K562 (cell line): Measurements from ENCODE around the gene FAM20B. TPM values are rescaled to one million over a fixed set of nuclear protein-coding genes. Genes with fewer than 3 reads are reported as not detected.

ENCODE experiments used
- ARID3A ChIP-seq: IDR thresholded peaks from 2 replicates; pipeline ENCODE4 v1.6.1; 2012; ENCODE audit warnings: low read depth, low read length, improper control_type of control experiment, borderline replicate concordance
- BCOR ChIP-seq: fragments of 450-650 bp; IDR thresholded peaks from 2 replicates; pipeline ENCODE4 v1.6.1; 2016
- C11orf30 ChIP-seq: fragments of 450-650 bp; IDR thresholded peaks from 2 replicates; pipeline ENCODE4 v1.6.1; 2016; ENCODE audit warnings: low read depth, mild to moderate bottlenecking
- CTBP1 ChIP-seq: fragments of 450-650 bp; IDR thresholded peaks from 2 replicates; pipeline ENCODE4 v1.6.1; 2016; ENCODE audit warnings: borderline replicate concordance
- HMBOX1 ChIP-seq: sonication (generic); IDR thresholded peaks from 2 replicates; pipeline ENCODE4 v1.6.1; 2016
- STAT5A ChIP-seq: IDR thresholded peaks from 2 replicates; pipeline ENCODE4 v1.6.1; 2012; ENCODE audit warnings: low read length, inconsistent platforms, borderline replicate concordance
- ZBTB11 ChIP-seq, 3 experiments: fragments of 200-800 bp in 1 of 3; fragments of 250-450 bp in 1 of 3; fragments of 450-650 bp in 1 of 3; sonication (Bioruptor Pico) in 1 of 3; sonication (Bioruptor generic) in 1 of 3; formaldehyde crosslinking in 1 of 3; IDR thresholded peaks; 2 replicates each; pipeline versions ENCODE4 v1.6.1 to v1.8.0; 2016 to 2022; ENCODE audit warnings: mild to moderate bottlenecking in 2 of 3, missing genetic modification characterization in 2 of 3, missing compliant biosample characterization in 1 of 3, moderate library complexity in 1 of 3
- ZKSCAN8 ChIP-seq: fragments of 200-800 bp; sonication (Bioruptor generic); IDR thresholded peaks from 2 replicates; pipeline ENCODE4 v1.6.1; 2016; ENCODE audit warnings: missing genetic modification characterization, missing compliant biosample characterization
- ZNF316 ChIP-seq: fragments of 450-650 bp; IDR thresholded peaks from 2 replicates; pipeline ENCODE4 v1.6.1; 2016
- ZNF384 ChIP-seq: IDR thresholded peaks from 2 replicates; pipeline ENCODE4 v1.6.1; 2012; ENCODE audit warnings: low read depth, low read length, improper control_type of control experiment
- polyA plus RNA-seq, 8 experiments: library from polyadenylated mRNA; depleted of rRNA in 4 of 8; stranded (reverse) in 5 of 8; unstranded in 3 of 8; fragments of >200 nt; fragmentation: Nextera tagmentation in 2 of 8; fragmentation: Illumina TruSeq in 1 of 8; extraction: Ambion mirVana in 2 of 8; extraction: Trizol in 1 of 8; gene quantifications; 2 replicates each; pipeline versions ENCODE4 v1.2.1 to v1.2.3, GENCODE V29; 2011 to 2014; ENCODE audit warnings: inconsistent platforms in 1 of 8, missing spikeins in 1 of 8
- total RNA-seq, 7 experiments: library from RNA; depleted of rRNA in 6 of 7; stranded (reverse); fragments of >200 nt in 6 of 7; fragmentation: Illumina TruSeq in 2 of 7; extraction: Trizol in 2 of 7; gene quantifications; 2 replicates each; pipeline versions ENCODE4 v1.2.1 to v1.2.3, GENCODE V29; 2011 to 2021; ENCODE audit warnings: low replicate concordance in 1 of 7
- TF ChIP-seq, protein P1 (sequence below), 2 experiments: fragments of 150-350 bp in 1 of 2; IDR thresholded peaks; 2 replicates each; pipeline ENCODE4 v1.6.1; 2012 to 2016; ENCODE audit warnings: low read depth in 2 of 2, low read length in 2 of 2, mild to moderate bottlenecking in 1 of 2, moderate library complexity in 1 of 2
- TF ChIP-seq, protein P2 (sequence below): sonication (generic); formaldehyde crosslinking; IDR thresholded peaks from 2 replicates; pipeline ENCODE4 v1.8.1; 2023; ENCODE audit warnings: mild to moderate bottlenecking, missing genetic modification reagents
- TF ChIP-seq, protein P3 (sequence below): fragments of 200-800 bp; sonication (Bioruptor generic); IDR thresholded peaks from 2 replicates; pipeline ENCODE4 v1.6.1; 2017; ENCODE audit warnings: missing genetic modification characterization, missing compliant biosample characterization

Gene FAM20B
- total and polyA plus RNA-seq, 9 of the 15 experiments (the other 6 are each of a cell fraction or from before 2014, with no cell fraction given) = 7.2 to 67.5 (median 42.9) TPM

- TF ChIP-seq, protein P1, sequence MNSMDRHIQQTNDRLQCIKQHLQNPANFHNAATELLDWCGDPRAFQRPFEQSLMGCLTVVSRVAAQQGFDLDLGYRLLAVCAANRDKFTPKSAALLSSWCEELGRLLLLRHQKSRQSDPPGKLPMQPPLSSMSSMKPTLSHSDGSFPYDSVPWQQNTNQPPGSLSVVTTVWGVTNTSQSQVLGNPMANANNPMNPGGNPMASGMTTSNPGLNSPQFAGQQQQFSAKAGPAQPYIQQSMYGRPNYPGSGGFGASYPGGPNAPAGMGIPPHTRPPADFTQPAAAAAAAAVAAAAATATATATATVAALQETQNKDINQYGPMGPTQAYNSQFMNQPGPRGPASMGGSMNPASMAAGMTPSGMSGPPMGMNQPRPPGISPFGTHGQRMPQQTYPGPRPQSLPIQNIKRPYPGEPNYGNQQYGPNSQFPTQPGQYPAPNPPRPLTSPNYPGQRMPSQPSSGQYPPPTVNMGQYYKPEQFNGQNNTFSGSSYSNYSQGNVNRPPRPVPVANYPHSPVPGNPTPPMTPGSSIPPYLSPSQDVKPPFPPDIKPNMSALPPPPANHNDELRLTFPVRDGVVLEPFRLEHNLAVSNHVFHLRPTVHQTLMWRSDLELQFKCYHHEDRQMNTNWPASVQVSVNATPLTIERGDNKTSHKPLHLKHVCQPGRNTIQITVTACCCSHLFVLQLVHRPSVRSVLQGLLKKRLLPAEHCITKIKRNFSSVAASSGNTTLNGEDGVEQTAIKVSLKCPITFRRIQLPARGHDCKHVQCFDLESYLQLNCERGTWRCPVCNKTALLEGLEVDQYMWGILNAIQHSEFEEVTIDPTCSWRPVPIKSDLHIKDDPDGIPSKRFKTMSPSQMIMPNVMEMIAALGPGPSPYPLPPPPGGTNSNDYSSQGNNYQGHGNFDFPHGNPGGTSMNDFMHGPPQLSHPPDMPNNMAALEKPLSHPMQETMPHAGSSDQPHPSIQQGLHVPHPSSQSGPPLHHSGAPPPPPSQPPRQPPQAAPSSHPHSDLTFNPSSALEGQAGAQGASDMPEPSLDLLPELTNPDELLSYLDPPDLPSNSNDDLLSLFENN (IDR thresholded peaks at IDR 0.05; ENCODE audit: low read depth in 2 of 2, low read length in 2 of 2) = peak in 1 of 2 experiments; percentile 33; a peak in 1 of 4 replicates
- peak; percentile 98 for TF ChIP-seq ZNF384
- peak; percentile 39; the same call in 1 of the 2 replicates for TF ChIP-seq C11orf30
- TF ChIP-seq, protein P2, sequence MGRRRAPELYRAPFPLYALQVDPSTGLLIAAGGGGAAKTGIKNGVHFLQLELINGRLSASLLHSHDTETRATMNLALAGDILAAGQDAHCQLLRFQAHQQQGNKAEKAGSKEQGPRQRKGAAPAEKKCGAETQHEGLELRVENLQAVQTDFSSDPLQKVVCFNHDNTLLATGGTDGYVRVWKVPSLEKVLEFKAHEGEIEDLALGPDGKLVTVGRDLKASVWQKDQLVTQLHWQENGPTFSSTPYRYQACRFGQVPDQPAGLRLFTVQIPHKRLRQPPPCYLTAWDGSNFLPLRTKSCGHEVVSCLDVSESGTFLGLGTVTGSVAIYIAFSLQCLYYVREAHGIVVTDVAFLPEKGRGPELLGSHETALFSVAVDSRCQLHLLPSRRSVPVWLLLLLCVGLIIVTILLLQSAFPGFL = no peak
- peak; percentile 45; the same call in 1 of the 2 replicates for TF ChIP-seq BCOR
- peak; percentile 59; the same call in 1 of the 2 replicates for TF ChIP-seq ARID3A
- peak; percentile 68; the same call in 1 of the 2 replicates for TF ChIP-seq ZKSCAN8
- TF ChIP-seq ZBTB11 (CRISPR knock-in tag; IDR thresholded peaks at IDR 0.05) = 0 out of 6 replicates have a peak, but pooled peaks of 1 of the 3 experiments have one; percentile 33
- TF ChIP-seq HMBOX1 = peak; percentile 81
- 0 out of 2 replicates have a peak, but pooled peaks have one; percentile 57 for TF ChIP-seq CTBP1
- TF ChIP-seq ZNF316 = peak; percentile 50; the same call in 1 of the 2 replicates
- TF ChIP-seq, protein P3, sequence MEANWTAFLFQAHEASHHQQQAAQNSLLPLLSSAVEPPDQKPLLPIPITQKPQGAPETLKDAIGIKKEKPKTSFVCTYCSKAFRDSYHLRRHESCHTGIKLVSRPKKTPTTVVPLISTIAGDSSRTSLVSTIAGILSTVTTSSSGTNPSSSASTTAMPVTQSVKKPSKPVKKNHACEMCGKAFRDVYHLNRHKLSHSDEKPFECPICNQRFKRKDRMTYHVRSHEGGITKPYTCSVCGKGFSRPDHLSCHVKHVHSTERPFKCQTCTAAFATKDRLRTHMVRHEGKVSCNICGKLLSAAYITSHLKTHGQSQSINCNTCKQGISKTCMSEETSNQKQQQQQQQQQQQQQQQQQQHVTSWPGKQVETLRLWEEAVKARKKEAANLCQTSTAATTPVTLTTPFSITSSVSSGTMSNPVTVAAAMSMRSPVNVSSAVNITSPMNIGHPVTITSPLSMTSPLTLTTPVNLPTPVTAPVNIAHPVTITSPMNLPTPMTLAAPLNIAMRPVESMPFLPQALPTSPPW (CRISPR knock-in tag) = peak; percentile 32; the same call in 1 of the 2 replicates
- peak; percentile 65; the same call in 1 of the 2 replicates for TF ChIP-seq STAT5A
Measured at GRCh38 chr1:179031855-179032513, 6.3 kb downstream of the FAM20B start (continued).
